GM18517 (cell line): ENCODE measurements around the gene CDKN1B.

ENCODE experiments used
- ATAC-seq: cut with Tn5 transposase; IDR thresholded peaks from one replicate; pipeline ENCODE4 v1.9.1; 2021; ENCODE audit warnings: mild to moderate bottlenecking, moderate library complexity; ENCODE audit not compliant: unreplicated experiment

CDKN1B gene

GRCh38 chr12:12716793-12717585 is at the start of gene CDKN1B:
TSS of gene CDKN1B (plus strand) at chr12:12717368. CDS start at chr12:12717840, 472 bp downstream.
- ATAC-seq, result peak; percentile 50

DNA sequence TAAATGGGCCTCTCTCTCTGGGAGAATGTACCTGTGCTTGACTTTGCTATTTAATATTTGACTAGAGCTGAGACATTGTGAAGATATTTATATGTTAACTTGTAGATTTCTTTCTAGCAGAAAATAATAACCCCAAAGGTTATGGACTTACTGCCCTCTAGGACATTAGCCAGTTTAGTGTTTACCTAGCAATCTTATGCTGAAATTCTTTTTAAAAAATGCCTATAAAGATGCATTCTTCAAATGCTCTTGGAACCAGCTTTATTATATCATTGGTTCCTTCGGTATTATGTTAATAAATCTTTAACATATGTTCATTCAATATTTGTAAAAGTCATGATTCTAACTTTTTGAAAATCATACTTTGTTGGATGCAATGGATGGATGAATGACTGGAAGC is 49.2 kb upstream of the CDKN1B start:
- no peak for ATAC-seq

- no peak for ATAC-seq
Measured at GRCh38 chr12:12669020-12669419, 48.1 kb upstream of the CDKN1B start.

DNA sequence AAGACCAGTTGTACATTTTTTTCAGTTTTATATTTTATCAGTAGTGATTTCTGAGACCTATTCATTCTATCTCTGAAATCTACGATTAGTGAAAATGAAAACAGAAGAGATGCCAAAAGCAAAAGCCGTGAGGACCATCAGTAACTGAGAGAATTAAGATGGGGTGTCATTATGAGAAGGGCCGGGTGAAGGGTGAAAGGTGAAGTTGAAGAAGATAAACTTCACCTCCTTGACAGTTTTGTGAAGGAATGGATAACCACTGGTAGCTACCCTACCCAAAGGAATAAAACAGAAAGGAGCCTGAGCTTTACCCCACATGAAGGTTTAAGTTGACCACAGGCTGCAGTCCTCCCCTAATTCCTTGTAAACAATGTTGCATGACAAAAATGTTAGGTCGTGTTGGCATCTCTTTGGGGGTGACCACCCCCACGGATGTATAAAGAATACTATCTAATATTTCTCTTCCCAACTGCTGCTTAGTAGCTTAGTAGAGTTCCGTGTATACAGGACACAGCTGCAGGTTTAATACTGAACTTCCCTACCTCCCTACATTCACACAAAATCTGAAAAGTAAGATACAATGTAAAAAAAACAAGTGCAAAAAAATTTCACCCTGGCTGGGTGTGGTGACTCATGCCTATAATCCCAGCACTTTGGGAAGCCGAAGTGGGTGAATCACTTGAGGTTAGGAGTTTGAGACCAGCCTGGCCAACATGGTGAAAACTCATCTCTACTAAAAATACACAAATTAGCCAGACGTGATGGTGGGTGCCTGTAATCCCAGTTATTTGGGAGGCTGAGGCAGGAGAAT is 45.1 kb upstream of the CDKN1B start:
- ATAC-seq, result no peak

DNA sequence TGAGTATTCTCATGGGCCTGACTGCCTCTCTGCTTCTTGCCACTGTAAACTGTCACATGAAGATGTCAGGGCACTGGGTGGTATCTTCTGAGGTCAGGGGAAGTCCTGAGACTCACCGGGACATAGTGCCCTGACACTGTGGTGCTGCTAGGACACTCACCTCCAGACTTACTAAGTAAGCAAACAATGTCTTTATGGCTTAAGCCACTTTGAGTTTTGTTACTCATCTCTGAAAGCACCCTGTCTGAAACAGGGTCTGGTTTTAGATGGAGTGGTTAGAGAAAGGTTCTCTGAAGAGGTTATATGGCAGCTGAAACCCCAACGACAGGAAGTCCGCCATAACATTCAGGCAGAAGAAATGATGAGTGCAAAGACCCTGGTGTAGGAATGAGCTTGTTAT is 43.9 kb upstream of the CDKN1B start:
- no peak for ATAC-seq

DNA sequence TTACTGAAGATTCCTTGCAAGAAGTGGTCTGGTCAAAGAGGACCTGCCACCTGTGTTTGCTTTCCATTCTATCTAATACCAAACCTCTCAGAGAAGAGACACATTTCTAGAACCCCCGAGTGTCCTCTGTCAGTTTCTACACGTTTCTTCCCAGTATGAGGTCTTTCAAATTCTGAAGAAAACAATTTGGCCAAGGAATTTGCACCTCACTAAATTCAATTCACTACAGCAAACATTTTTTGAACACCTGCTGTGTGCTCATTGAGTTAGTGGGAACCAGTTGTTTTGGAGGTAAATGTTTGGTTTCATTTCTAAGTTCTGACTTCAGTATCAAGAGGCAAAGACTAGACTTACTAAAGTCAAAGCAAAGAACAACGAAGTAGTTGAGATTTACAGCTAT is 40.6 kb upstream of the CDKN1B start:
- ATAC-seq, result no peak

DNA sequence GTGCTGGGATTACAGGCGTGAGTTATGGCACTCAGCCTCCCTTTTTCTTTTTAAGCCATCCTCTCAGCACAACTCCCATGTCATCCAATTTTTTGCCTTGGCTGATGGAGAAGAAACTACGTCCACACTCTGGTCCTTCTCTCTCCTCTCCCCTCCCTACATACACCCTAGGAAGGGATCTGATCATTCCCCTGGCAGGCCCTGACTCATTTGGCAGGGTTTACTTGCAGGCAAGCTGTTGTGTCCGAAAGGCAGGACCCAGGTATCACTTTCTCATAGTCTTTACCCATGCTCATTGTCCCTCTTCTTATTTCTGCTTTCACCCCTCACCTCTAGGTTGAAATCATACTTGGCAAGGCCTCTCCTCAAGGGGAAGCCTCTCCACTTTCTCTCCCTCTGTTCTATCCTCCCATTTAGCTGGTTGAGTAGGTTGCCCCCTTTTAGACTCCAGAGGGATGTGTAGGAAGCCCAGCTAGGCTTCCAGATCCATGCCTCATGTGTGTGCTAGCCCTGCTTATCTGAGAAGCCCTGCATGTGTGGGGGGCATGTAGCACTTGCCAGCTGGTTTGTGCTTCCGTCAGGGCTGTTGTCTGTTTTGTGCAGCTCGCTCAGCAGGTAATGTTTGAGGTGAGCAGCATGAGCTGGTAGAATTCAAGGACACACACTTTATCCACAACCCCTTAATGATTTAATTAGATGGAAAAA is 36.0 kb upstream of the CDKN1B start:
- ATAC-seq, result no peak

DNA sequence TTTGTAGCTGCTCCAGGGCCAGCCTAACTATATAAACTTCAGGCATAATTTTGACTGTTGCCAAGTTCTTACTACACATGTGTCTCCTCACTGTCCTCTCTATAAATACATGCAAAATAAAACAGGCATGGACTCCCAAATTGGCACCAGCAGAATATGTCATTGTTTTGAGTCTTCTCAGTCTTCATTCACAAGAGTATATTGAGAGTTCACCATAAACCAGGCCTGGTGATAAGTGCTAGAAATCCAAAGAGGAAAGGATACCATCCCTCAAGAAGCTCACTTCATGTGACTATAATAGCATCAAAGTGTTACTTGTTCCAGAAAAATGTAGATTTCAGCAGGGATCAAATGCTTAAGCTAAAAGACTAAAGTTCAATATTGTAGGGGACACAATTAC is 34.9 kb upstream of the CDKN1B start:
- no peak for ATAC-seq

GRCh38 chr12:12683136-12683697 is 34.0 kb upstream of the CDKN1B start:
- ATAC-seq, result no peak

DNA sequence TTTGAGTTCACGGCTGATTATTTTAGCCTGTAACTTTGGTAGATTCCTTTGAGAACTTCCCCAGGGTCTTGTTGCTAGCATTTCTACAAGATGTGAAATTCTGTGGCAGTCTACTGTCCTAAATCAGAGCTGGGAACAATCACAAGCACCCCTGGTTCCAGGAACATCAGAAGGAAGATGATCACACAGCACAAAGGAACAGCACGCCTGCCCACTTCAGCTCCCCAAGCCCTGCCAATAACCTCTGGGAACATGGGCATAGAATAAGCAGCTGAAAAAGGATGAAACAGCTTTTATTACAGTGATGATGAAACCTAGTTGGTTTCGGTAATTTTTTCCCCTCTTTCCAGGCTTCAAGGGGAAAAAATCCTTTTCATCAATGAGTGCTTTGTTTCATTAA is 33.4 kb upstream of the CDKN1B start:
- no peak for ATAC-seq

- ATAC-seq, result no peak
Measured at GRCh38 chr12:12684375-12685106, 32.6 kb upstream of the CDKN1B start.

DNA sequence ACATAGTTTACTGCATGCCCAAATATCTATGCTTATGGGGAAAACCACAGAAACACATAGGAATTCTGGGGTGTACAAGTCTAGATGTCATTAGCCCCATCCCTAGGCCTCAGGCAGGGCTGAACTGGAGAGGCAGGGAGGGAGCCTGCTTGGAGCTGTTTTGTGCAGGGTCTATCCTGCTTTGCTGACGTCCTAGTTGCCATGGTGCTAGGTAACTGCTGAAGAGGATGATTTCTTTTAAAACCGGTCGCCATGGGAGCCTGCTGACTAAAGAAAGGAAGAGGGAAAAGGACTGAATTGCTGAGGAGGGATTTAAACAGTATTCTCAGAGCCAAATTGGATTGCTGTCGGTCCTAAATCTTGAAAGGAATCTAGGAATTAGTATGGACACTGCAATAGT is 31.9 kb upstream of the CDKN1B start:
- ATAC-seq, result no peak

DNA sequence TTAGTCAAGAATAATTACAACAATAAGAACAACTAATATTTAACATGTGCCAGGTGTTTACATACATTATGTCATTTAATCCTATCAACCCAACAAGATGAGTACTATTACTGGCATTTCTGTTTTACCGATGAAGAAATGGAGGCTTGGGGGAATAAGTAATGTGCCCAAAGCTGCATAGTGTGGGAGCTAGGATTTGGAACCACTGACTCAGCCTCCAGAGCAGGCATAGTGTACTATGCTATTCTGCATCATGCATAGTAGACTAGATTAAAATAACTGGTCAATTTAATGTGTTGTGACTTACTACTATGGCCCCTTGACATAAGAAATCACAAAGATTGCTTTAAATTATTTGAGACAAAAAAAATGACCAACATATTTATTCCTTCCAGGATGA is 30.7 kb upstream of the CDKN1B start:
- no peak for ATAC-seq

DNA sequence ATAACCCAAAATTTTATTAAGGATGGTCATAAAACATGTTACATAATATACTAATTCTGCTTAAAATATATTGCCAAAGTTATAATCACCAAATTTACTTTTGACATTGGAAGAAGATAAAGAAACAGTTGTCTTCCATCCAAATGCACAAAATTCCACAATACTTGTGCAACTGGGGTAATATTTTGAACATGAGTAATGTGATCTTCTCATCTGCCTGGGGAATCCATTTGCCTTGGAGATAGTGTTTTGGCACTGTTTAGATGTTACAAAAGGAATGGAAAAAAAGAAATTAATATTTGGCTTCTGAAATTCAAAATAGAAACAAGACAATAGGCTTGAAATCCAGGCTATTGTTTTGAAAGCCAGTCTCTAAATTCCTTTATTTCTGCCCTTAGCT is 30.2 kb upstream of the CDKN1B start:
- no peak for ATAC-seq

GRCh38 chr12:12689647-12690300 is 27.4 kb upstream of the CDKN1B start:
- ATAC-seq, result no peak

DNA sequence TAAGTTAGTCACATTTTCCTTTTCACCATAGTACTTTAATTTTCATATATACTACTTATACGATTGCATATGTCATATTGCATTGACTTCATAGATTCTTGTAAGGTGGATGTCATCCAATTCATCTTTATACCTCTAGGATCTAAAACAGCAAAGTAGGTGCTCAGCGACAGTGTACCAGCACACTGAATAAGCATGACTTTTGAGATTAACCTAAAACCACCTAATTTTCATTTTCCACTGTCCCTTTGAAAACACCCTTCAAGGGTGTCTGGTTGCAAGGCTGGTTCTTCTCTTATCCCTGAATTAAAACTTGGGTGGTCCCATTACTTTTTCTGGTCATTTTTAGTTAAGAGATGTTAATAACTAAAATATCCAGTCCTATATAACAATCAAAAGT is 25.6 kb upstream of the CDKN1B start:
- no peak for ATAC-seq

GRCh38 chr12:12693111-12693671 is 24.0 kb upstream of the CDKN1B start:
- ATAC-seq, result no peak

DNA sequence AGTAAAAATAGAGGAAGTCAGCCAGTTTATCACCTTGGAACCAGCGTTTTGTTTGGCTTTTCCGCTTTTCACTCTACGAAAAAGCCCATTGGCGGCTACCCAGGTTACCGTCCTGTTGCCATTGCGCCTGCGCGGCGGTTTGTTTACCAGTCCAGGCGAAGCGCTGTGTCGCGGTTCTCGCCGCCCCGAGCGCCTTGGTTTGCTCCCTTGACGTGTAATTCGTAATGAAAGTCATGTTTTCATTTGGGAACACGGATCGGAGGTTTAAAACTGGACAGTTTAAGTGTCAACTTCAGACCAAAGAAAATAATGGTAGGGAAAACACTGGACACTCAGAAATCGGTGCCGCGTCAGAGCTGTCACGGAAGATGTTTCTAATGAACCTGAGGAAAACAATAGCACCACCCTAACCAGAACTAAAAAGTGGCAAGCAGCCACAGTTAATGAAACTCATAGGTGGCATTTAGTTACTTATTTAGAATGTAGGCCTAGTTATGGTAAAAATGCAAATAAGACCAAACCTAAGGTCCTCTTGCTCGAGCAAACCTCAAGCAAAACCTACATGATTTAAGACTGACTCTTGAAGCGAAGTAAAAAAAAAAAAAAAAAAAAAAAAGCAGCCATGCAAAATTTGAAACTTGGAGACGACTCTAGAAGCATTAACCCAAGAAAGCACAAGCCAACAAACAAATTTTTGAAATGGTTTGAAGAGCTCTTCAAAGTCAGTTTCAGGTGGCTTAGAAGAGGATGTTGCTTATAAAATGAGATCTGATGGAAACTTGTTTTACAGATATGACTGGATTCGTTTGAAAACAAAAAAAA is 20.4 kb upstream of the CDKN1B start:
- ATAC-seq, result peak; percentile 75

GRCh38 chr12:12699345-12699744 is 17.8 kb upstream of the CDKN1B start:
- no peak for ATAC-seq
